Cerebellar cortex (tissue), 1 donor: ENCODE data around the gene RAMACL.
A peak's percentile ranks its signal among the peaks of the same experiment; 100 is the strongest.

Experiments
- DNase-seq: peaks from one replicate; pipeline ENCODE4 v3.0.0-alpha.2; 2015; ENCODE audit warnings: low spot score

Gene RAMACL

DNA sequence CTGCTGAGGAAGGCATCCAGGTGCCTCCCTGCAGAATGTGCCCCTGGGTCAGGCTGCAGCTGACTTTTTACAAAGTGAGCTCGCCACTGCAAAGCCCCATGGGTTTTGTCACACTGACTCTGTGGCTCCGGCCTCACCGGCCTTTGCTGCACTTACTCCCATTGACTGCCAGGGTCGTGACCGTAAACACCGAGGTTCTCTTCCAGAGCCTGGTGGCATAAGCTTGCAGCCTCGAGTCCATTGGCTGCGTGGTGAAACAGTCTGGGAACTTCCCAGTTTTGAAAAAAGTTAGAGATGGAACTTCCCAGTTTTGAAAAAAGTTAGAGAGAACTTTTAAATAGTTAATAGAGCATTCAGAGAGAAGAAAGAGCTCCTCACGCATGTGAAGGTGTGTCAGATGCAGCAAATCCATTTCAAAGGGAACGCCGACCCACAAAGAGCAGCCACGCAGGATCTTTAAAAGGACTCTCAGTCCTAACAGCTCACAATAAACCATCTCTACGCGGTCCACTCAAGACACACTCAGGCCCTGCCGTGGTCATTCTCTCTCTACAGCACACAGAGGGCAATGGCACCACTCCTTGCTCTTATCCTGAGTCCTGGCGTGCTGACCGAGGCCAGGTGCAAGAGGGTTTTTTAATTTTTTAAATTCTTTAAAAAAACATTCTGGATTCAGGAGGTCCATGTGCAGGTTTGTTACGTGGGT, 12.8 kb downstream of the RAMACL start:
- DNase-seq, result no peak

DNA sequence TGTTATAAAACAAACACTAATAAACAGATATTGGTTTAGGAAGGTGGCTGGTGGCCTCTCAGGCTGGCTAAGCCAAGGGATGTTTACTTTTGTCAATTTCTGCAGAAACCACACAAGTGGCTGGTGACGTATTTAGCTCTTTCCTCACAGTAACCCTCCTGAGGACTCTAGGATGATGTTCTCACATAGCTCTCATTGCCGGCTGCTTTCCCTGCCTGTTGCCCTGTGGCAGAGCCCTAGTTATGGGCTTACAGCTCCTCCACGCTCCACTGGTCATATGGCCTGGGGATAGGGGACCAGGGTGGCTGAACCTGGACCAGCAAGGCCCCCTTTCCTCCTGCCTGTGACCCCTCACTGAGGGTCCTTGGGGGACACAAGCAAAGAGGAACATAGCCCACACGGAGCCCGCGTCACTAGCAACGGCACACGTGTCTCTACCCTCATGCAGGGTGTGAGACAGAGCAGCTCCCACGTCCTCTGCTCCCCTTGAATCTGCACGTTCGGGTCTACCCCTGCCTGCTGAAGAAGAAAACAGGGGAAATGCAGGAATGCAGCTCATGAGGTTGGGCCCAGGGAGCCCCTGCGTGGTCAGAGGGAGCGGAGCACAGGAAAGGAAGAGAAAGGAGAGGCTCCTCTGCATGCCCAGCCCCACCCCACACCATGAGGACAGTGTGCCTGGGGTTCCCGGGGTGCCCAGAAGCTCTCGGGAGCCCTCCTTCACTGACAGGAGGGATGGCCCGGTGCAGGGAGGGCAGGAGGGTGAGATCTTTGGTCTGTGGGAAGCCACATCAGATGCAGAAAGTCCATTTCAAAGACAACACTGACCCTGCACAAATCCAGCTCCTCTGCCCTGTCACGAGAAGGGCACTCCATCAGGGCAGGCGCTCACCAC, 13.9 kb downstream of the RAMACL start:
- DNase-seq, result no peak

DNA sequence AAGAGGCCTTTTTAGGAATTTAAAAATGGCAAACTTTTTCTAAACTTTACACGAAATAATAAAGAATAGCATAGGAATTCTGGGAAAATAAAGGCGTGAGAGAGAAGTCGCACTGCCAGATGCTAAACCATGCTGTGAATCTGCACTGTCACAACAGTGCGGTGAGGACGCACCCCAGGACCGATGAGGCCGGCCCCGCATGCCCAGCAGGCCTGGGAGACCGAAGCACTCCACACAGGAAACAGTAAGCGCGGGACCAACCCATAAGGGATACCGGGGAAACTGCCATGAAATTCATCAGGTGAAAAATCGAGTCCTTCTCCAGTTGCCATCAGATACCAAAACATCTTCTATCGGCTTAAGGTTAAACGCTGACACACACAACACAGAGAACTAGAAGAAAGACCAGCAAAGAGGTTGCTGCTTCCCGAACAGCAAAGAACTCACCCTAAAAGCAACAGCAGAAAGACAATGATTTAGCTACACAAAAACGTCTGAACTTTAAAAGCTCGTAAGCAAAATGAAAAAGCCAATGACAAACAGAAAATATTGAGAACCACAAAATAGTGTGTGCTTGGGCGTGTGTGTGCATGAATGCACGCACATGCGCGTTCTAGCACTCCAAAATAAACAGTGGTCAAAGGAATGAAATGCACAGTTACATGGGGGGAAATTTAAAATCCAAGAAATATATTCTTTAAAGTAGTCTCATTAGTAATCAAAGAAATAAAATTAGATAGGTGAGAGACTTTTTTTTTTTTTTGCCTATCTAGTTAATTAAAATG, 15.4 kb downstream of the RAMACL start:
- no peak for DNase-seq

- no peak for DNase-seq
Observed at GRCh38 chr6:166569206-166569605, 17.3 kb downstream of the RAMACL start.

DNA sequence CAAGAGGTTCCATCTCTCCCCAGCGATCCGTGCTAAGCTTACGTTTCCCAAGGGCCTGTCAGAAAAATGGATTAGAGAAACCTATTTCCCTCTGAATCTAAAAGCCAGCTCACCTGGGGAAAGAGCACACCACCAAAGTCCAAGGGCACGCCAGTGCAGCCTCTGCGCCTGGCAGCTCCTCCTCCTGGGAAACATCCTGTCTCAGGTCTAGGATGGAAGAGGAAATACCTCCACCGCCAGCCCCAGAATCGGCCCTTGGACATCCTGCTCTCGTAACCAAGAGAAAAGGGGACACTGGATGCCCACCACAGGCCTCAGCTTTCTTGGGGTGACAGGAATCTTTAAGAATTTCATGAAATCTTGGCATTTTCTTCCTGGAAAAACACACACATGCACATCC, 18.7 kb downstream of the RAMACL start:
- DNase-seq, result no peak

GRCh38 chr6:166567107-166567506, 19.4 kb downstream of the RAMACL start:
- DNase-seq, result no peak

DNA sequence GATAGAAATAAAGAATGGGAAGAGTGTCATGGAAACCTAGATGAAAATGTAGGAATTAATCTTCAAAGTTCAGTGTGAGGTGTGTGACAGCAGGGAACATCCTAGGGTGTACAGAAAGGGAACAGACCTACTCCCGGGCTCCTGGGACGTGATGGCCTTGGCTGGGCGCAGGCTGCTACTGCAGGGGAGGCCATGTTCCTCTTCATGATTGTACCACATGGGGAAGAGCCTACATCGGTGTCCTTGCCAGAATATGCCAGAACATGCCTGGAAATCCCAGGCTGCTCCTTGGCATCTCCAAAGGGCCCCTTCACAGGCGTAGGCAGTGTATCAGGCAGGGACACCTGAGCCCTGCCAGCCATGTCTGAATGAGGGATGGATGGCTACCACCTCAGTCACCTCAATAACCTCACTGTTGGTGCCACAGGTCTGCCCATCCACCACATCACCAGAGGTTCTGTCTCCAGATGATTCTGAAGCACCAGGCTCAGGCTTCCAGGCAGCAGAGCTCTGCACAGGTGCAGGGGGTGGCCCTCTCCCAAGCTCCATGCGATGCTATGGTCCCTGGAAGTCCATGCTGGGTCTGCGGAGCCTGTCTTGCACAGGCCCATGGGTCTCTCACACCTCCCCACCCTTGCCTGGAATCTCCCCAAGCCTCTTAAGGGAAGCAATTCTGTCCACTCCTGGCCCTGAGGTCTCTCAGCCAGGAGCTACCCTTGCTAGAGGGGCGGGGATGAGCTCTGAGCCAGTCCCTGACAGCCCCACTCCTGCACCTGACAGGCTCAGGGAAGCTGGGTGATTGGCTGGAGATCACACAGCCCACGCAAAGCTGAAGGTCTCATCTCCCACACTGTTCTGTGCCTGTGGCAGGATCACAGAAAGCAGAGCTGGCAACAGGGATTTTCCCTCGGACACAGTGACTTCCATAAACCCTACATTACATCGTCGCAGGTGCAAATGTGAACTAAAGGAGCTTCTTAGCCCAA, 20.2 kb downstream of the RAMACL start:
- DNase-seq, result no peak

DNA sequence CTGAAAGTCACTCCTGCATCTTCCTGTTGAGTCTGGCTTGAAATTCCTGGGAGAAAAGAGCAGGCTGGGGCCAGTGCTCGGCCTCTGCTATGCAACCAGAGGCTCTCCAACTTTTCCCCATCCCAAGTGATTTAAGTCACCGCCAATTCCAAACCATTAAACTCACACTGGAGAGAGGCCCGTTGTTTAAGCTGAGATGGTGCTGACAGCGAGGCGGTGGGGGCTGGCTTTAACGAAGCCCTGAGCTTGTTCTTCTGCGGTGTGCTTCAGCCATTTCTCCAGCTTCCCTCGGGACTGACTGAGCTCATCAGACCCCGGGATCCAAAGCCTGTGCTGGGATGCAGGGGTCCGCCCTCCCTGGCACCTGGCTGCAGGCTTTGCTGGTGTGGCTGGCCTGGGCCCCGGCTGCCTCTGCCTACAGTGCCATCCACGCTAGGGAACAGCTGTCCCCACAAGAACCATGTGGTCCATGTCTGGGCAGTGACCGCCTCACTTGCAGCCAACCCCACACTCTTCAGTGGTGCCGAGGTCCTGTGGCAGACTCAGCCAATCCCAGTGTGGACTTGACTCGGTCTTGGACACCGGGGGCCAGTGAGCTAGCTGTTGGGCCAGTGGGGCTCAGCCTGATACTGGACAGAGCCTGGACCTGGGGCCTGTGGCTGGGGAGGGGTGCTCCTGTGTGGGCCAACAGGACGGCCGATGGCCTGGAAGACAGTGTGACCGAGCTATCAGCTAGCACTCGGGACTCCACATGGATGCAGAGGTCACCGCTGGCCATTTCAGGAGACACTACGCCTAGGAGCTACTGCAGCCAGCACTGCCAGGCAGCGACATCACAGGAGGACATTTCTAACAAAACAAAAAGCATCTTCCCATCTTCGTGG, 21.2 kb downstream of the RAMACL start:
- DNase-seq, result no peak

GRCh38 chr6:166563805-166564204, 22.7 kb downstream of the RAMACL start:
- peak; percentile 60 for DNase-seq

DNA sequence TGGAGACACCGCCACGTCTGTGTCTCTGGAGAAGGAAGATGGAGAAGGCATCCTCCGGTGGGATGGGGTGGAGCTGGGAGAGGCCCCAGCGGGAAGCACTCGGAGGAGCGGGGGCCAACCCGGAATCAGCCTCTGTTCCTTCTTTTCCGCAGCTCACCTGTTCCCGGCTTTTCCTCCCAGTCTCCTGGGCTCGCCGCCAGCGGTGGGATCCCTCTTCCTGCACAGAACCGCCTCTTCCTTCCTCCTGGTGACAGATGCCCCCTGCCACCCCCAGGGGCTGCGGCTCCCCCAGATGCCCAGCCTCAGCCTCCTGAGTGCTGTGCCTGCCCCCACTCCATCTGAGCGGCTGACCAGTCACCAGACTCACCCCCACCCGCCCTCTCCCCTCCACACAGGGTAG, 23.3 kb downstream of the RAMACL start:
- DNase-seq, result no peak

- no peak for DNase-seq
Observed at GRCh38 chr6:166562726-166563125, 23.8 kb downstream of the RAMACL start.

DNA sequence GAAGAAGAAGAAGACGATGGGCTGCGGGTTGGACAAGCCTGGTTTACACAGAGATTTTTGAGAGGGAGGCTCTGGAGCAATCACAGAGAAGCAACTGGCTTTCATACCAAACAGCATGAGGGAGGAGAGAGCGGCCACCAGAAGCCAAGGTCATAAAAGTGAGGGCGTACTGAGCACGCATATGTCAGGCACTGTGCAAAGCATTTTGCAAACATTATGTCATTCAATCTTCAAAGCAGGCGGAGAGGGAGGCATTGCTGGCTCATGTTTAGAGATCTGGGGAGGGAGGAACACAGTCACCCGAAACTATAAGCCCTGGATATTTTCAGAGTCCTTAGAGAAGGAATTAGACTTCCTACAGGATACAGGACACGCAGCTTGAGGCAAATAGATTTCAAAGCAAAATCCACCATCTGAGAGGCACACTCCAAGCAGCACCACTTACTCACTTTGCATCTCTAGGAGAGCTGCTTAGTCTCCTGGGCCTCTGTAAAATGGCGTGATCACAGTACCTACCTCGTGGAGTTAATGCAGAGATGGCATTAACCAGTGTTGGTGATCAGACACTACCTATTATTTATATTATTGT, 24.6 kb downstream of the RAMACL start:
- DNase-seq, result peak; percentile 49

DNA sequence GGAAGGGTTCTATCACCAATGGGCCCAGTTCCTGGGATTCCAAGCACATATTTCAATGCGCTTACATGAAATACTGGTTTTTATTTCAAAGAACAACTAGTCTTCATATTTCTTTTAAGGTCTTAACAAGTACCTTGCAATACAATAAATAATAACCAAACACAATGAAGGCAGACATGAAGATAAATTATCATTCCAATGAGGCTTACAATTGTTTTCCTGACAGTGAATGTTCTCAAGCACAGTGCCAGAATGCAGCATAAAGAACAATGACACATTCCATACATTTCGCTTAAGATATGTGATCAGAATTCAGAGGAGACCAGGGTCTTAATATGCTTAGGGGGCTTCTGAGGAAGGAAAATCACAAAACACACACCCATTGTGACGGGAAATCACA, 26.3 kb downstream of the RAMACL start:
- no peak for DNase-seq

GRCh38 chr6:166559662-166560061, 26.8 kb downstream of the RAMACL start:
- DNase-seq, result no peak

DNA sequence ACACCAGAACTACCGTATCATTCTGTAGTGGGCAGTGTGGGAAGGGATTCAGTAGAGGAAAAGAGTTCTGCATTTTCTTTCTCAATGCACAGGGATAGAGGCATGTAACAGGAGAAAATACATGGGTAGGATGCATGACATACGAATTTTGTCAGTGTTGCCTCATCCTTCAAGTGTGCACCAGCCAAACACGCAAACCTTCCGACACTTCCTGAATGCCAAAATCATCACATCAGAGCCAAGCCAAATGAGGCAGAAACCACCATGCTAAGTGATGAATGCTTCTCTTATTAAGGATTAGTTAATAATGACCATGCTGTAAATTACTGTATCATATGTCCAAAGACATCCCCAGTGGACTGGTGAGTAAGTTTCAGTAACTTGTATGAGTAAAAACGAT, 27.3 kb downstream of the RAMACL start:
- DNase-seq, result no peak

DNA sequence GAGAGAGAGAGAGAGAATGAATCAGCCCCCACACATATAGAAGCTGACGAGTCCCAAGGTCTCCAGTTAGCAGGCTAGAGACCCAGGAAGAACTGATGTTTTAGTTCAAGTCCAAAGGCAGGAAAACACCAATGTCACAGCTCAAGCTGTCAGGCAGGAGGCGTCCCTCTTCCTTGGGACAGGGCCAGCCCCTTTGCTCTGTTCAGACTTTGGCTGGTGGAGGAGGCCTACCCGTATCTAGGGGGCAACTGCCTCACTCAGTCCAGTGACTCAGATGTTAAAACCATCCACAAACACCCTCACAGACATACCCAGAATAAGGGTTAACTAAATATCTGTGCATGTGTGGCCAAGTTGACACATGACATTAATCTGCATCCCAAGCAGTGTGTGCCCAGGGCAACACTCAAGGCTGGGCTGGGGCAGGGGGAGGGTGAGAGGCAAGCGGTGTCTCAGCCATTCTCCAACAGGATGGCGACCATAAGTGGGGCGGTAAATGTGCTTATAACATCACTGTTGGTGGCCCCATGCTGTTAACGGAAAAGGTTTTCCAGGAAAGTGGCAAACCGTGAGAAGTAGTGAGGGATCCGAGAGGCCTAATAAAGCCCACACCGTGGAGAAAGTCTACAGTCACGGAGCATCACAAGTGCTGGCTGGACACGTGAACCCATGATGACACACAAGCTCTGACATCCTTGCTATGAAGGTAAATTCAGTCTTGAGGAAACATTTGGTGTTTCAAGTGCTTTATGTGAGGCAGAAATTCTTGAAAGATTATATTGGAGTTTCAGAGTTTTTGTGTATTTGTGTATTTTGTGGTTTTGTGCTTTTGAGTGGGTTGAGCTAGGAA, 28.1 kb downstream of the RAMACL start:
- DNase-seq, result no peak

DNA sequence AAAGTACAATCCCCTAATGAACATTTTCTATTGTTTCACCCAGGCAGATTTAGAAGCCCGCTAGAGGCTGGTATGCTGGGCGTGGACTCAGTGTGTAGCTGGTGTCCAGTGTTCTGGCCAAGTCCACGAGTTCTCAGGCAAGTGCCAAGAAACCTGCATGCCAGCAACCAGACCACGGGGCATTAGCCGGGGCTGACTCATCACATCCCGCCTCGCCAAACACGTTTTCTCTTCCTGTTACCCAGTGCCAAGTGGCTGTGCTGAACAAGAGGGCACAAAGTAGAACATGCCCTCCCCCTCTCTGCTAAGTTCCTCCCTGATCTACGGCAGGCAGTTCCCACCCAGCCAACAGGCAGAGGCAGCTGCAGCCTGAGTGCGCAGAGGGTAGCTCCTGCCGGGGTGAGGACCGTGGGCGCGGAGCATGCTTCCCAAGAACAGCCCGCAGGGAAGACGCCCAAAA, 29.6 kb downstream of the RAMACL start:
- peak; percentile 98 for DNase-seq

GRCh38 chr6:166556336-166556735, 30.1 kb downstream of the RAMACL start:
- DNase-seq, result no peak

DNA sequence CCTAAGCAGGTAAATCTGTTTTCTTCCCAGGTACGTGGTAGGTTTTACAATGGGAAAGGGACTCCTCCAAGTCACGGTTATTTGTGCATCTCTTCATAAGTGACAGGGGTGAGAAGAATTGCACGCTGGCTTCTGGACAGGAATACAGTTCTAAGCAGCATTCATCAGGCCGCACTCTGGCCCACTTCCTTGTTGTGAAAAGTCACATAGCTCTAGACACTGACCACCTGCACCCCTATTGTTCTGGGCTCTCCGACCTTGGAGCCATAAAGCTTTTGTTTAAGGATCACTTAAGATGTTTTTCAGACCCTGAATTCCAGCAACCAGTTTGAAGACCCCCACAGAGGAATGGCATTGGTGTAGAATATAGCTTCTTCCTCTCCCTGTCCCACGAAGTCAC, 31.4 kb downstream of the RAMACL start:
- no peak for DNase-seq
